Esophagus muscularis mucosa (tissue), 4 donors: Measurements from ENCODE around the gene KIRREL3. TPM values are rescaled to one million over a fixed set of nuclear protein-coding genes. Genes with fewer than 3 reads are reported as not detected.

ENCODE experiments used
- DNase-seq: peaks from one replicate; pipeline ENCODE4 v3.0.0-alpha.2; 2017; ENCODE audit errors: extremely low spot score
- H3K27ac ChIP-seq, 4 donors: fragments of 200-600 bp; sonication (generic); replicated peaks in 1 of 4; 1 replicate in 3 of 4; 2 replicates in 1 of 4; pipeline ENCODE4 v1.5.1; 2016 to 2019; ENCODE audit warnings: mild to moderate bottlenecking in 1 of 4
- H3K27me3 ChIP-seq, 4 donors: fragments of 200-600 bp; sonication (generic); one replicate each; pipeline versions ENCODE4 v1.5.1 to v1.6.0; 2016 to 2019
- H3K36me3 ChIP-seq, 4 donors: fragments of 200-600 bp; sonication (generic); one replicate each; pipeline ENCODE4 v1.5.1; 2016 to 2019
- H3K4me1 ChIP-seq, 4 donors: fragments of 200-600 bp; sonication (generic); one replicate each; pipeline ENCODE4 v1.5.1; 2016 to 2019
- H3K4me3 ChIP-seq, 4 donors: fragments of 200-600 bp; sonication (generic); 1 replicate in 2 of 4; 2 replicates in 2 of 4; pipeline ENCODE4 v1.5.1; 2016 to 2019; ENCODE audit warnings: mild to moderate bottlenecking in 4 of 4, moderate library complexity in 1 of 4
- H3K9me3 ChIP-seq, 4 donors: fragments of 200-600 bp; sonication (generic); 1 replicate in 3 of 4; 2 replicates in 1 of 4; pipeline ENCODE4 v1.5.1; 2016 to 2019
- CTCF ChIP-seq, 3 experiments: fragments of 200-600 bp in 2 of 3; fragments of 450-650 bp in 1 of 3; sonication (generic) in 2 of 3; IDR thresholded peaks; one replicate each; pipeline ENCODE4 v1.5.1; 2017 to 2019; ENCODE audit warnings: antibody characterized with exemption in 3 of 3, mild to moderate bottlenecking in 2 of 3, moderate library complexity in 1 of 3
- EP300 ChIP-seq: sonication (generic); formaldehyde crosslinking; IDR thresholded peaks from one replicate; pipeline ENCODE4 v1.6.1; 2017; ENCODE audit warnings: antibody characterized with exemption
- POLR2A ChIP-seq: fragments of 450-650 bp; IDR thresholded peaks from one replicate; pipeline ENCODE4 v1.6.1; 2017; ENCODE audit warnings: antibody characterized with exemption, moderate library complexity, mild to moderate bottlenecking, low read depth
- POLR2AphosphoS5 ChIP-seq, 2 donors: sonication (generic); formaldehyde crosslinking; IDR thresholded peaks; one replicate each; pipeline ENCODE4 v1.6.1; 2017; ENCODE audit warnings: antibody characterized with exemption in 2 of 2
- WGBS: methylation state at CpG from one replicate; pipeline ENCODE4 v1.1.5; 2018; 5-methylcytosine and 5-hydroxymethylcytosine counted together
- intact Hi-C: fragments of 100-400 bp; cut with DNase I; formaldehyde crosslinking; loops from one replicate; pipeline ENCODE4 v1.15.1; 2023
- total RNA-seq, 4 donors: library from RNA; depleted of rRNA; stranded (reverse); fragments of >200 nt; gene quantifications; one replicate each; pipeline versions ENCODE4 v1.1.0 to v1.2.1, GENCODE V29; 2016

The KIRREL3 gene
- total RNA-seq, 4 donors from 2014 or later, result 1.7 to 6.5 (median 3.1) TPM

DNA sequence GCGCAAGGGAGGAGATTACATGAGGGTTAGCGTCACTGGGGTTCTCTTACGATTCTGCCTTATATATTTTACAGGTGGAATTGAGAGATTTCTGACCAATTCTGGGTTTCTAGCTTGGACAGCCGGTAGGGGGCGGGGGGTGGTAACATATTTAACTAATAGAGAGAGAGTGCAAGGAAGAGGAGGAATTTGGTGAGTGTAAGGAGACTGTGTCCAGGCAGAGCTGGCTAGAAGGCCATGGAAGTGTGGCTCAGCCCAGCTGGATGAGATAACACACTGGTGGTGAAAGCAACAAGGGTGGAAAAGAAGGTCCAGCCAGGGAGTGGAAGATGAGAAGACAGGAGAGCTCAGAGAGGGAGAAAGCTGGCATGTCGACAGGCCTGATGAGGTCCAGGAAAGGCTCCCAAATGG is 588.6 kb downstream of the KIRREL3 start:
- intact Hi-C loops, result no loop called here

GRCh38 chr11:126410649-126411048 is 589.9 kb downstream of the KIRREL3 start:
- intact Hi-C loops, result no loop called here
- TF ChIP-seq POLR2AphosphoS5 (IDR thresholded peaks at IDR 0.05), result peak in 1 of 2 donors; percentile 25
- TF ChIP-seq POLR2A, result no peak
- no peak for TF ChIP-seq EP300
- no peaks in the 10 kb centered on the region for H3K27me3 ChIP-seq
- no peak for DNase-seq
- 59% methylated on average over 6 of the region's 6 CpGs for WGBS
- peaks cover 0 to 55% (median 44%) of the 10 kb centered on the region in 4 donors for H3K36me3 ChIP-seq
- H3K4me3 ChIP-seq, result no peak overlapping the region
- no peaks in the 10 kb centered on the region for H3K9me3 ChIP-seq
- peaks cover 38 to 61% (median 55%) of the 10 kb centered on the region in 4 donors for H3K4me1 ChIP-seq
- H3K27ac ChIP-seq, result peak overlapping the region; percentile 56 to 71 (median 68)

More for the DNA sequence above, 588.6 kb downstream of the KIRREL3 start:
- peak overlapping the region; percentile 56 to 71 (median 68) for H3K27ac ChIP-seq
- 76% methylated on average over 6 of the region's 6 CpGs for WGBS
- H3K27me3 ChIP-seq, result no peaks in the 10 kb centered on the region
- peaks cover 43 to 66% (median 65%) of the 10 kb centered on the region in 4 donors for H3K4me1 ChIP-seq
- DNase-seq, result no peak
- H3K4me3 ChIP-seq, result no peak overlapping the region
- H3K9me3 ChIP-seq, result no peaks in the 10 kb centered on the region
- H3K36me3 ChIP-seq, result peaks cover 0 to 50% (median 43%) of the 10 kb centered on the region in 4 donors
- no peak for TF ChIP-seq POLR2A
- no peak for TF ChIP-seq CTCF (IDR thresholded peaks at IDR 0.05)
- TF ChIP-seq EP300, result no peak
- TF ChIP-seq POLR2AphosphoS5 (IDR thresholded peaks at IDR 0.05), result no peak

DNA sequence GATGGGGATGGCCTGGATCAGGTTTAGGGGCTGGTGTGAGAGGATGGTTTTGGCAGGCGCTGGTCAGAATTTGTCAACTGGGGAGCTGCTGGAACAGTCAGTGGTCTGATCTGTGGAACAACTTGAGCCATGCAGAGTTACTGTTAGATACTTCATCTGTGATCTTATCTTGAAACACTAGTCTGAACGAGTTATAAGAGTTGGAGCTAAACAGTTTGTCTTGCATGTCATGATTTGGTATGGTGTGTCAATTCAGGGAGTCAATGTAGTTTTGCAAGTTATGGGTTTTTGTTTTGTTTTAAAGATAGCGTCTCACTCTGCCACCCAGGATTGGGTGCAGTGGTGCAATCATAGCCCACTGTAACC is 591.0 kb downstream of the KIRREL3 start:
- H3K27me3 ChIP-seq, result no peaks in the 10 kb centered on the region
- intact Hi-C loops, result no loop called here
- H3K4me3 ChIP-seq, result no peak overlapping the region
- TF ChIP-seq CTCF (IDR thresholded peaks at IDR 0.05), result no peak
- no peak for TF ChIP-seq POLR2A
- no peak for TF ChIP-seq POLR2AphosphoS5 (IDR thresholded peaks at IDR 0.05)
- no peak for TF ChIP-seq EP300
- H3K9me3 ChIP-seq, result no peaks in the 10 kb centered on the region
- peaks cover 0 to 55% (median 44%) of the 10 kb centered on the region in 4 donors for H3K36me3 ChIP-seq
- WGBS, result 75% methylated on average over 3 of the region's 3 CpGs
- H3K4me1 ChIP-seq, result peaks cover 28 to 50% (median 45%) of the 10 kb centered on the region in 4 donors
- DNase-seq, result no peak
- H3K27ac ChIP-seq, result peak overlapping the region in 3 of 4 donors; percentile 56 to 71 (median 66)

GRCh38 chr11:126408901-126409619 is 591.5 kb downstream of the KIRREL3 start:
- H3K36me3 ChIP-seq, result peaks cover 0 to 55% (median 43%) of the 10 kb centered on the region in 4 donors
- WGBS, result 86% methylated on average over 10 of the region's 12 CpGs
- TF ChIP-seq CTCF (IDR thresholded peaks at IDR 0.05), result no peak
- TF ChIP-seq POLR2AphosphoS5 (IDR thresholded peaks at IDR 0.05), result no peak
- TF ChIP-seq EP300, result no peak
- TF ChIP-seq POLR2A, result no peak
- H3K27me3 ChIP-seq, result no peaks in the 10 kb centered on the region
- no peak overlapping the region for H3K4me3 ChIP-seq
- H3K27ac ChIP-seq, result peak overlapping the region in 1 of 4 donors; percentile 10
- H3K4me1 ChIP-seq, result peaks cover 24 to 45% (median 40%) of the 10 kb centered on the region in 4 donors
- intact Hi-C loops, result no loop called here
- DNase-seq, result no peak
- no peaks in the 10 kb centered on the region for H3K9me3 ChIP-seq

- intact Hi-C loops, result no loop called here
These were observed 592.1 kb downstream of the KIRREL3 start for GRCh38 chr11:126408496-126408895.

More at GRCh38 chr11:126408496-126408895, 592.1 kb downstream of the KIRREL3 start:
- Histone ChIP-seq H3K9me3 (no peaks in the 10 kb centered on the region), H3K27ac (peak overlapping the region in 1 of 4 donors; percentile 10), H3K36me3 (peaks cover 0 to 49% (median 38%) of the 10 kb centered on the region in 4 donors), H3K4me1 (peaks cover 26 to 39% (median 34%) of the 10 kb centered on the region in 4 donors), H3K4me3 (no peak overlapping the region), H3K27me3 (no peaks in the 10 kb centered on the region)
- no peak for DNase-seq
- no peak for TF ChIP-seq EP300
- TF ChIP-seq POLR2A, result no peak
- no peak for TF ChIP-seq POLR2AphosphoS5 (IDR thresholded peaks at IDR 0.05)
- TF ChIP-seq CTCF (IDR thresholded peaks at IDR 0.05), result no peak
- WGBS, result no CpG with 5 or more reads among the region's 12 CpGs
